Cerebellar cortex (tissue), 1 donor: ENCODE data around the gene VEPH1.

ENCODE experiments used
- DNase-seq: peaks from one replicate; pipeline ENCODE4 v3.0.0-alpha.2; 2015; ENCODE audit warnings: low spot score

The VEPH1 gene

DNA sequence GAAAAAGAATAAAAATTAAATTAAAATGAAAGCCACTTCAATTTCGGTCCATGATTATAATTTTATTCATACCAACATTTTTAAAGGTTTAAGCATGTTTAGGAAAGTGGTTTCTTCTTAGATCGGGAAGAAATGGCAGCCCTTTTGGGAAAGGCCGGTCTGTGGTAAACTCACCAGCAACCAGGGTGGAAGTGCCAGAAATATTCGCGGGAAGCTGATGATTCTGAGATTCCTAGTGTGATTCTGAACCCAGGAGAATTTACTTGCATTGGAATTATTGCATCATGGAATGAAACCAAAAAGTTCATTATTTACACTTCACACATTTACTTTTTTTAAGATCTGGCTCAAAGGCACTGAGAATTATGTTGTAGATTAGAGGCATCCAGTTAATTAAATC lies 246.1 kb downstream of the VEPH1 start:
- no peak for DNase-seq

DNA sequence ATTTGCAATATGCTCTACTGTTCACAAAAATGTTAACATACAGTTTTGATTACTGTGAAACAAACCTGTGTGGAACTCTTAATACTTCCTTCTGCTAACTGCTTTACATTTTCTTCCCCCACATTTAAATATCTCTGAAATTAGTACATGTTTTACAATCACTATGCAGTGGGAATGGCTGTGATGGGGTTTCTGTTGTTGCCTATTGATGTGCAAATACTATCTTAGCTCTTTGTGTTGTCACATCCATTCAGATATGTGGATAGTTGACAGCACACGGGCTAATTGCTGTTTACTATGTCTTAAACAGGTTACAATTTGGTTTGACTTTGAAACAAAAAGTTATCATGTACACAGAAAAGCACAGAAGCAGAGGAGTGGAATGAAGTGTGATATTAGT lies 247.4 kb downstream of the VEPH1 start:
- DNase-seq: no peak

DNA sequence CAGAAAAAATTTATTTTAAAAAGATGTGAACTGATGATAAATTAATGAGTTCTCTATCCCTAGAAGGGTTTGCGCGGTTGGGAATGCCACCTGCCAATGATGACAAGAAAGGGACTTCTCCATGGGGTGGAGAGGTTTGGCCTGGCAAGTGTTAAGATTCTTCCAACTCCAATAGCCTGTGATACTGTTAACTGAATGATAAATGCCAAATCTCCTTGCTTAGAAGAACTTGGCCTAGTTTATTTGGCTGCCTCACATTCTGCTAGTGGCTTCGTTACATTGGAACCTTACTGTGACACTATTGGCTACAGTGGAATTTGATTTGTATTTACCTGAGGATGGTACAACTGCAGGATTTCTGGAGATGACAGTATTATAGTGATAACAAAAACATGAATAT lies 251.5 kb downstream of the VEPH1 start:
- peak; percentile 21 for DNase-seq

DNA sequence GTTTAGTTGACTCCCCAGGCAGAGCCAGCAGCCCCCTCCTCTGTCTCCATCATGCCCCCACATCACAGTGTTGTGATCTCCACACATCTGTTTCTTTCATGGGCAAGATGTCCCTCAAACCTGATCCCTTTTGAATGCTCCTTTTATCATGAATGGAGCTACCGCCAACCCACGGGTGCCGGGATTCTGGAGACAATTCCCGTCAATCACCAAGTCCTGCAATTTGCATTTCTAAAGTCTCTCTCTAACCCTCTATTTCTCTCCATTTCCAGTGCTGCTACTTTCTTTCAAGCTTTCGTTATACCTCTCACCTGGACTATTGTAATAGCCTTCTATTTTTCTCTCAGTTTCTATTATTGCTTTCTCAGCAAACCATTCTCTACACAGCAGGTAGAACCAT lies 253.6 kb downstream of the VEPH1 start:
- no peak for DNase-seq

DNA sequence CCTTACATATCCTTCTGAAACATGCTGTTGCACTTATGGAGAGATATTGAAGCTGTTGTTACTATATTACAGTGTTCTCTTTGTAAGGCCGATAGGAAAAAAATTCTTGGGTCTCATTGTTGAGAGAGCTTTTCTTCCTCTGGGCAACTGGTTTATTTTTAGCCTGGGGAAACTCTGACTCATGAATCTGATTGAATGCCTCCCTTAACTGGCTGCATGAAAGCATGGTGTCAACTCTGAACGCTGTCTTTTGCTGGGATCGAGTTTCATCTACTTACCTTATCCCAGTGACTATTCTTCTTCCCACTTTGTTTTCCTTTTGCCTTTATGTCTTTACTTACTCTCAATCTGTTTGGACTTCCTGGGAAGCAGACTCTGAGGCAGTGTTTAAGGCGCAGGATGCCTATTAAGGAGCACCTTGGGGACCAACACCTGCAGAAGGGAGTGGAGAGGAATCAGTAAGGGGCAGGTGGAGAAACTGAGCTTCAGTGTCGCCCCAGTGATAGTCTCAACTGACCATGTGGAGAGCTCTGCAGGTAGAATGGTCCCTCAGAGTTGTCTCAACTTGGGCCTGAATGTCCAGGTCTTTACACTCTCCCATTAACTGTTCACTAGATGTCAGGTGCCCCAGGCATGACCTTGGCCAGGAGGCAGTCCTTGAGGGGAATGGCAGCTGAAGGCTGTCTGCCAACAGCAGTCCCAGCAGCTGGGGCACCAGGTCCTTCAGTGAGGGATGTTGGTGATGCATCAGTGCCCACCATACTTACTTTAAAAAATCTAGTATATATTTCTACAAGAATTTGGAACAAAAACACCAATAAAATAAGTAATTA lies 254.4 kb downstream of the VEPH1 start:
- no peak for DNase-seq

DNA sequence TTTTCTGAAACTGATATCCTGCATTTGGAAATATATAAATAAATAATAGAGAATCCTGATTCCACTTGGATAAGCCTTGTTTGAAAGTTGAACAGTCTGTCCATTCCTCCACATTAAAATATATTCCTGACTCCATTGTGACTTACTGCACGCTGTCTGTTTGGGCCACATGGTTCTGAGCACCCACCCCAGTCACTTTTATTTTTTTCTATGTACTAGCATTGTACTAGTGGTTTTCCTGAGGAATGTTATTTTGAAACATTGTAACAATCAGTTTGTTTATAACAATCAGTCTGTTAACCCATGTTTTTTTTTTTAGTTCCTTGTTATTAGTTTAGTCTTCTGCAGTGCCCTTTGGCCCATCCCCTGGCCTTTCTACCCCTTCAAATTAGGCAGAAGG lies 255.8 kb downstream of the VEPH1 start:
- DNase-seq: no peak

DNA sequence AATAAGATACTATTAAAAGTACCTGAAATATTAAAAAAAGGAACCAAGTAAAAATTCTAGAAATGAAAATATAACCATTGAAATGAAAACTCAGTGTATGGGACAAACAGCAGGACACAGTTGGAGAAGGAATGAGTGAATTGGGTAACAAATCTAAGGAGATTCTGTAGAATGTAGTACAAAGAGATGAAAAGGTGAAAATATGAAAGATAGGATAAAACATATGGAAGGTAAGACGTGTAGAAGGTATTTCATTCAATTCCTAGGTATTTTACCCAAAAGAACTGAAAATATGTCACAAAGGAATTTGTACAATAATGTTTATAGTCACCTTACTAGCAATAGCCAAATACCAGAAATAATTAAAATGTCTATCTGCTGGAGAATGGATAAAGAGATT lies 260.4 kb downstream of the VEPH1 start:
- DNase-seq: no peak

DNA sequence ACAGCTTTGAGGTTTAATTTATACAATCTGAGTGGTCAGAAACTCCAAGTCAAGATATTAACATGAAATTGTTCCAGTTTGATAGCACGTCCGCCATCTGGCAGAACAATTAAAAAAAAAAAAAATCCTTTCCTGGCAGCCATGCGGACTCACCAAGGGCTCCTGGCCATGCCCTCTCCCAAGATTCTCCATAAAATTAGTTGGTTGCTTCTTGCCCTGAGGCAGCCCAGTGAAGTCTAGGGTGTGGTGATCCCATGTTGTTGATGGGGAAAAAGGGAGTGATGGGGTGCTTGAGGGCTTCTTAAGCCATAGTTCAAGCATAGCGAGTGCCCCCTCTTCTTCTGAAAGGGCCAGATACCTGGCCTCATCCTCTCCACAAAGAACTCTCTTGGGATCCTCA lies 261.6 kb downstream of the VEPH1 start:
- no peak for DNase-seq

DNA sequence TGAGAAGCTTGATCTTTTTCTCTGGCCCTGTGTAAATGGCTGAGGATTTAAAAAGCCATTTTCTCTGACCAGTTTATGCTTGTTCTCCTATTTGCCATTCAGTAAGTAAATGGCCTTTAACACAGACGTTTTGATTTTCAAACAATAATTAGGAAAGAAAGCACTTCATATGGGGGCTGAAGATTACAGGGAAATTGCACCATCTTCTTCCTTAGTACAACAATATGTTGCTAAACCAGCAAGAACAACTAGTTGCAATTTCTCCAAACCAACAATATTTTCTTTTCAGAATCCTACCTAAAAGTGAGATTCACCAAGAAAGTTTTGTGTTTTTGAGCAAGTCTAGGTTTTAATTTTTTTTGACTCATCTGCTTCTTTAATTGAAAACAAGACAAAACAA lies 262.8 kb downstream of the VEPH1 start:
- no peak for DNase-seq

DNA sequence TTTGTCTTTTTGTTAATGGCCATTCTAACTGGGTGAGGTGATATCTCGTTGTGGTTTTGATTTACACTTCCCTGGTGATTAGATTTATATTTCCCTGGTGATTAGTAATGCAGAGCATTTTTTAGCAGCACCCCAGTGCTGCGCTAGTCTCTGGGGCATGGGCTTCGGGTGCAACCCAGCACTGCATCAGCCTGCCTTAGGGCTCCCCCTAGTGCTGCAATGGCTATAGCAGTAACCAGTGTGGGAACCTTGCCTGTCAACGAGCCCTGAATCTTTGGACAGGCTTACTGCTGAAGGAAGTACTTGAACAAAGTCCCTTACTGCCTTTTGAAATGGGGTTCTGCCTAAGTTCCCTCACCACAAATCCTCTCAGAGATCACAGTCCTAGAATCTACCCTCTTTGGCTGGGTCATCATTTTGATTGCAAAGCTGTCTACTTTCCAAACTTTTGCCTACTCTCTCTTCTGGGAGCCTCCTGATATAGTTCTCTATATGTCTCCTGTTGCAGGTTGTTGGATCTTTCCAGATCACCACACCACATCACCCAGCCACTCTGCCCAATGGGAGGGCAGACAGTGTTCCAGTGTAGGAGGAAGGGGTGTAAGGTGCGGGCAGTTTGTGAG lies 264.0 kb downstream of the VEPH1 start:
- peak; percentile 54 for DNase-seq

DNA sequence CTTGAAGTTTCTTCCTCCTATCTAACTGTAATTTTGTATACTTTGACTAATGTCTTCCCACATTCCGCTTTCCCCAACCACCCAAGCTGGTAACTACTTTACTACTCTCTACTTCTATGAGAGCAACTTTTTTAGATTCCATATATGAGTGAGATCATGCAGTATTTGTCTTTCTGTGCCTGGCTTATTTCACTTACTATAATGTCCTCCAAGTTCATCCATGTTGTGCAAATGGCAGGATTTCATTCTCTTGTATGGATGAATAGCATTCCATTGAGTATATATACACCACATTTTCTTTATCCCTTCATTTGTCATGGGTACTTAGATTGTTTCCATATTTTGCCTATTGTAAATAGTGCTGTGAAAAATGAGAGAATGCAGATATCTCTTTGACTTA lies 264.8 kb downstream of the VEPH1 start:
- no peak for DNase-seq

DNA sequence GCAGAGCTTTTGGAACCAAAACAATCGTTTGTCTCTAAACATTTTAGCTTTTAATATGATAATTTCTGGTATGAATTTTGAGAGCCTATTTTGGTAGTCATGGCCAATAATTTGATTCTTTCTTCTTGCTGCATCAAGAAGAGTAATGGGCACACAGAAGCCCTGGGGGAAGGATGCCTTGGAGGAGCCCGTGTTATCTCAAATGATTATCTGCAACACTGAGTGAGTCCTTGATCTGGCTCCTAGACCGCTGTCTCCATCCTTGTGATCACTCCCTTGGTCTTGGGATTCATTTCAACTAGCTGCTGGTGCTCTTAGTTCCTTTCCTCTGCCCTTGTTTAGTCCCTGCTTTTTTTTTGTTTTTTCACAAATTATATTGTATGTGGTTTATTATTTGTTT lies 265.3 kb downstream of the VEPH1 start:
- no peak for DNase-seq

DNA sequence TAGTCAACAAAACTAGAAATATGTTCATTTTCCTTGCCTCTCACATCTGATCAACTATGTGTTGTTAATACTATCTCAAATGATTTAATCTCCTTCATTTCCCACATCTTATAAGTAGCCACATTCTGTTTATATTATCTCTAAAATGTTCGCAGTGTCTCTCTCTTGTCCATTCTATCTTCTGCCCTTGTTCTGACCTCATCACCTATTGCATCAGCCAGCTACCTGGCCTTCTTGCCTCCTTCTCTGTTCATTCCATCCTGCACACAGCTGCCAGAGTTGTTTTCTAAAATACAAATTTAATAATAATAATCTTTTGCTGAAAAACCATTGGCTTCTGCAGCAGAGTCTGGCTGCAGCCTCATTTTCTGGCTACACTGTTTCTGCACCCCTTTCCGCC lies 267.9 kb downstream of the VEPH1 start:
- DNase-seq: no peak

DNA sequence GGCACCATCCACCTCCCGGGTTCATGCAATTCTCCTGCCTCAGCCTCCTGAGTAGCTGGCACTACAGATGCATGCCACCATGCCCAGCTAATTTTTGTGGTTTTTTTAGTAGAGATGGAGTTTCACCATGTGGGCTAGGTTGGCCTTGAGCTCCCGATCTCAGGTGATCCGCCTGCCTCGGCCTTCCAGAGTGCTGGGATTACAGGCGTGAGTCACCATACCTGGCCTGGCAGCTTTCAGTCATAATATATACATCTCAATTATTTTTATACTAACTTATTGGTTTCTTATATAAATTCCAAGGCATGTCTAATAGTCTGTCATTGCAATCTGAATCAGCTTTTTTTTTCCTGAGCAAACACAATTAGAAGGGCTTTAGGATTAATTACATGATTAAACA lies 269.3 kb downstream of the VEPH1 start:
- DNase-seq: no peak

DNA sequence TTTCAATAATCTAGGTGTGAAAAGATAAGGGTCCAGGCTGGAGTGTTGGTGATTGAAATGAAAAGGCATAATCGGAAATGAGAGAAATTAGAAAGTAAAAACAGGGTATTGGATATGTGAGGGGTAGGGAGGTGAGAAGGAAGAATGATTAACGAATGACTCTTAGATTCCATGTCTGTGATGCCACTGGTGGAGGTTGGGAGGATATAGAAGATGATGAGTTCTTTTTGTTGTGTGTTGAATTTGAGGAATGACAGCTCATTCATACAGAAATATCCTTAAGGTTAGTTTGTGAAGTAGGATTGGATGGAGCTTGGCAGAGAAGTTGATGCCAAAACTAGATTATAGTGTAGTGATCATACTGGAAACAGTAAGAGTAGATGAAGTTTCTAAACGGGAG lies 271.1 kb downstream of the VEPH1 start:
- no peak for DNase-seq

DNA sequence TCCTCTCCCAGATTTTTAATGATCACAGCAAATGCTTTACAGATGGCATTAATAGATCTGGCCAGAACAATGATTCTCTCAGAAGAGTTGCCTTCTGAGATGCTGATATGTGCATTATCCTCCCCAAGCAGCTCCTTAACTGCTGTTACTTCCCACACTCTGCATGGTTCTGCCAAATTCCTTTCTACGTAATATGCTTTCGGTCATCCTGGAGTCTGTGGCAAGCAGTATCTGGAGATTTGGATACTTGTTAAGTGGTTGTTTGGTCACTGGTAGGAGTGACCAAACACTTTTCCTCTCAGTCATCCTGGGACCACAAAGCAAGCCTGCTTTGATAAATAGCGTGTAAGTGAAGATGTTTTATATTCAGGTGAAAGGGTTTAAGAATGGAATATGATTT lies 272.1 kb downstream of the VEPH1 start:
- DNase-seq: no peak

DNA sequence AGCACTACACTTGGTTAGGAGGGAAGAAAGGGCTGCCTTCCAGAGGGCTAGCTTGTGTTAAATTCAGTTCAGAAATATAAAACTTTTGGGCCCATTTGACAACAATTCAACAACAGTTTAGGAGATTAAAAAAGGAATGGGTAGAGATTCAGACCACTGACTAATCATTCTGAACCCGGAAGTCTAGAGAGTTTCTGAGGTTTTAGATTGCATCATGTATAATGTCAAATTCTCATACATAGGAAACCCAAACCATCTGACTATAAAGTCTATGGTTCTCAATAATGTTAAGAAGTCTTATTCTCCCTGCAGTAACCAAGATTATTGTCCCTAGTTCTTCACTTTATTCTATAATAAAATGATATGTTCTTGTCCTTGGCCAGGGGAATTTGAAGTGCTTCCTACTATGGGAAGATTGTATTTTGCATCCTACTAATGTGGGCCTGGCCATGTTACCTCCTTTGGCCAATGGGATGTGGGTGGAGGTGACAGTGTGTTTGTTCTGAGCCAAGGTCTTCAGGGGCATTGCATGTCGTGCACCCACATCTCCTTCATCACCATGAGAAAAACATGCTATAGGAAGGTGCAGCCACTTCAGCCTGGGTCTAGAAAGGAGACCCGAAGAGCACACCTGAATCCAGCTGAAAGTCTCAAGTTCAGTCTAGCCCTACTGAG lies 276.9 kb downstream of the VEPH1 start:
- no peak for DNase-seq

DNA sequence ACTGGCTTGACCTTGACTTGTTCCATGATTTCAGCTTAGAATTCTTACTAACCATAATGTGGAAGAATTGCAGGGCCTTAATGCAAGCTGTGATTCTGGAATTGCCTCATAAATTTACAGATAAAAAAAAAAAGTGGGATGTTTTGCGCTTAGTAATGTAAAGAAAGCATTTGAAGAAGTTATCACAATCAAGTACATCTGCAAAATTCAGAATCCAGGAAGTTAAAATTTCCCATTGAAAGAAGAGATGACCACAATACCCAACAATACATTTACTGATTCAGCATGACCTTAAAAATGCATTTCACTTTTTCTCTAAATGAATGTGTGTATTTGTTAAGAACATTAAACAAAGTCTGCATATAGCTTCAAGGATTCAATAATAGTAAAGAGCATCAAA lies 278.2 kb downstream of the VEPH1 start:
- no peak for DNase-seq

DNA sequence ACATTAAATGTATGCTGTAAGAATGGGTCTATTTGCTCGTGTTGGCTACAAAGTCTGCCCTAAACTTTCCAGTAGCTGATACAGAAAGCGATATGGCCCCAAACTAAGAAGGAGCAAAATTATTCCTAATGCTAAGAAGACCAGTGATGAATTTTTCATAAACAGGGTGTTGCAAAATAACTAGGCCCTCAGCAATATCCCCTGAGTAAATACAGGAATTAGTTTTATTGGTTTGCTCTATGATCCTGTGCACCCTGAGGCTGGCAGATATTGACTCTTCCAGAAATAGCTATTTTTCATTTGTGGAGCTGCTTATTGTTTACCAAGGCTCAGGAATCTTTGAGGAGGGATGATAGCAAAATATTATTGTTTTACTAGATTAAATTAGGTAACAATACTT lies 282.3 kb downstream of the VEPH1 start:
- DNase-seq: no peak

DNA sequence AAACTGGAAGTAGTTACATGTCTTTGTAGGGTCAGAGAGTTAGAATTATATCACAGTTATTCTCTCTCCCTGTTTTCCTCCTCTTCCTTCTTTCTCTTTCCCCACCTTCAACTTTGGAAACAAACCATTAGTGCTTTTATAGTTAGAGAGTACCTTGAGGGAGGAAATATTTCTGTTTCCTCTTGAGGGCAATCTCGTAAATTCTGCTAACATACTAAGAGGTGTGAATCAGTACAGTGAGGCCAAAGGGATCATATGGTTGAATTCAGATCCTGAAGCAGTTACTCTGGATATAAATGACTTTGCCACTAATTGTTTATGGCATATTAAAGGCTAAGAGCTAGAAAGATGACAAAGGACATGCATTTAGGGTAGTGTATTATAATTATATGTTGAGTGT lies 283.0 kb downstream of the VEPH1 start:
- no peak for DNase-seq

DNA sequence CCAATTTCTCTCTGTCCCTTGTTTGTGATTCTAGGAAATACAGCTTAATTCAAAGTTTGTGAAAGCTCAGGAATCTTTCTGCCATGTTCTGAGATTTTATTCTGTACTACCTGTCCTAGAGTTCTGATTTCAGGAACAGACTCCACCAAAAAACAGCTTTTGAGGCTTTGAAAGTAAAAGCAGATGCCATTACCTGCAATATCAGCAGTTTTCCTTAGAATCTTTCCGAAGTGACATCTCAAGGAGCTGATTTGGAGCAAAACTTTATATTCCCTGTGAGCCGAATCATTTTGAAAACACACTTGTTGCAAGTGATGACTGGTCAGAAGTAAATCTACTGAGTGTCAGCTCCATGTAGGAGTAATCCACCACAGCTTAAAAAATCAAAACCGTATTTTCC lies 284.0 kb downstream of the VEPH1 start:
- no peak for DNase-seq
